ENCODE results near the gene MRPL36. TPM values are rescaled to one million over a fixed set of nuclear protein-coding genes. Genes with fewer than 3 reads are reported as not detected.

Gene MRPL36
- total and polyA plus RNA-seq, 2 experiments from 2014 or later: 47.5 to 149 TPM

DNA sequence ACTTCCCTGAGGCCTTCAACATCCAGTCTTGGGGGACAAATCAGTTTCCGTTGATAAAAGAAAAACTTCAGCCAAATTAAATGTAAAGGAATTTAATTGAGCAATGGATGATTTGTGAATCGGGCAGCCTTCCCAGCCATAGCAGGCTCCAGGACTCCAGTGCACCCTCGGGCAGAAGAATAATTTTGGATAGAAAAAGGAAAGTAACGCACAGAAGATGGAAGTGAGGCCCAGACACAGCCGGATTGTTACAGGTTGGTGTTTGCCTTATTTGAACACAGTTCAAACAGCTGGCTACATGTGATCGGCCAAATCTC lies 19.1 kb downstream of the MRPL36 start:
- H3K79me2 ChIP-seq (replicated peaks; ENCODE audit: insufficient read depth): no peaks in the 10 kb centered on the region
- TF ChIP-seq EZH2phosphoT487 (IDR thresholded peaks at IDR 0.05; ENCODE audit: unreplicated experiment) (no peak), ZNF114 (CRISPR knock-in tag; IDR thresholded peaks at IDR 0.05) (no peak)
- TF ChIP-seq, protein P1, sequence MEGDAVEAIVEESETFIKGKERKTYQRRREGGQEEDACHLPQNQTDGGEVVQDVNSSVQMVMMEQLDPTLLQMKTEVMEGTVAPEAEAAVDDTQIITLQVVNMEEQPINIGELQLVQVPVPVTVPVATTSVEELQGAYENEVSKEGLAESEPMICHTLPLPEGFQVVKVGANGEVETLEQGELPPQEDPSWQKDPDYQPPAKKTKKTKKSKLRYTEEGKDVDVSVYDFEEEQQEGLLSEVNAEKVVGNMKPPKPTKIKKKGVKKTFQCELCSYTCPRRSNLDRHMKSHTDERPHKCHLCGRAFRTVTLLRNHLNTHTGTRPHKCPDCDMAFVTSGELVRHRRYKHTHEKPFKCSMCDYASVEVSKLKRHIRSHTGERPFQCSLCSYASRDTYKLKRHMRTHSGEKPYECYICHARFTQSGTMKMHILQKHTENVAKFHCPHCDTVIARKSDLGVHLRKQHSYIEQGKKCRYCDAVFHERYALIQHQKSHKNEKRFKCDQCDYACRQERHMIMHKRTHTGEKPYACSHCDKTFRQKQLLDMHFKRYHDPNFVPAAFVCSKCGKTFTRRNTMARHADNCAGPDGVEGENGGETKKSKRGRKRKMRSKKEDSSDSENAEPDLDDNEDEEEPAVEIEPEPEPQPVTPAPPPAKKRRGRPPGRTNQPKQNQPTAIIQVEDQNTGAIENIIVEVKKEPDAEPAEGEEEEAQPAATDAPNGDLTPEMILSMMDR (conservative IDR thresholded peaks at IDR 0.05; ENCODE audit: low read depth in 2 of 2): no peak
- H3K36me3 ChIP-seq (ENCODE audit: insufficient read depth): no peaks in the 10 kb centered on the region
- peaks cover 6% of the 10 kb centered on the region for H3K27me3 Mint-ChIP-seq (ENCODE audit: insufficient read depth, low read depth, poor library complexity)
- no peak overlapping the region for H2AFZ ChIP-seq
- no peaks in the 10 kb centered on the region for H3K27me3 ChIP-seq (ENCODE audit: insufficient read depth)
- H3K4me1 Mint-ChIP-seq: no peaks in the 10 kb centered on the region
- H3K36me3 Mint-ChIP-seq (ENCODE audit: low read depth): no peaks in the 10 kb centered on the region
- no peak overlapping the region for H3K4me3 Mint-ChIP-seq
- no peak overlapping the region for H3K27ac ChIP-seq (ENCODE audit: low read depth)
- H3K4me2 ChIP-seq: no peak overlapping the region
- no peaks in the 10 kb centered on the region for H3F3A ChIP-seq (replicated peaks; ENCODE audit: low read depth)
- no peaks in the 10 kb centered on the region for H3K9me3 Mint-ChIP-seq
- H3K9me2 ChIP-seq (ENCODE audit: insufficient read depth): no peaks in the 10 kb centered on the region
- H3K4me1 ChIP-seq (ENCODE audit: insufficient read depth): no peaks in the 10 kb centered on the region
- no peaks in the 10 kb centered on the region for H4K20me1 ChIP-seq (replicated peaks; ENCODE audit: insufficient read depth)
- H3K4me3 ChIP-seq: no peak overlapping the region
- DNase-seq (ENCODE audit: low spot score): no peak
- no peak overlapping the region for H3K27ac Mint-ChIP-seq
- ATAC-seq: no peak

GRCh38 chr5:1779782-1780613 lies 19.6 kb downstream of the MRPL36 start:
- H3K27ac Mint-ChIP-seq: no peak overlapping the region
- no peaks in the 10 kb centered on the region for H3F3A ChIP-seq (replicated peaks; ENCODE audit: low read depth)
- no peaks in the 10 kb centered on the region for H3K79me2 ChIP-seq (replicated peaks; ENCODE audit: insufficient read depth)
- H3K4me1 Mint-ChIP-seq: no peaks in the 10 kb centered on the region
- H3K4me2 ChIP-seq: no peak overlapping the region
- H3K4me1 ChIP-seq (ENCODE audit: insufficient read depth): no peaks in the 10 kb centered on the region
- H2AFZ ChIP-seq: no peak overlapping the region; the same call in 1 of the 2 replicates
- no peaks in the 10 kb centered on the region for H3K36me3 ChIP-seq (ENCODE audit: insufficient read depth)
- ATAC-seq: no peak
- no peak for TF ChIP-seq NANOG (IDR thresholded peaks at IDR 0.05; ENCODE audit: borderline replicate concordance)
- TF ChIP-seq, protein P1 (conservative IDR thresholded peaks at IDR 0.05; ENCODE audit: low read depth in 2 of 2): peak in 1 of 2 experiments; percentile 31; a peak in 1 of 4 replicates
- H4K20me1 ChIP-seq (replicated peaks; ENCODE audit: insufficient read depth): no peaks in the 10 kb centered on the region
- H3K4me3 Mint-ChIP-seq: no peak overlapping the region
- H3K4me3 ChIP-seq: no peak overlapping the region
- H3K27me3 Mint-ChIP-seq (ENCODE audit: insufficient read depth, low read depth, poor library complexity): peaks cover 5% of the 10 kb centered on the region
- H3K27me3 ChIP-seq (ENCODE audit: insufficient read depth): no peaks in the 10 kb centered on the region
- no peak overlapping the region for H3K27ac ChIP-seq (ENCODE audit: low read depth)
- no peaks in the 10 kb centered on the region for H3K9me2 ChIP-seq (ENCODE audit: insufficient read depth)
- H3K9me3 Mint-ChIP-seq: no peaks in the 10 kb centered on the region
- H3K36me3 Mint-ChIP-seq (ENCODE audit: low read depth): no peaks in the 10 kb centered on the region
- DNase-seq (ENCODE audit: low spot score): no peak

All from GM23338 (cell line).